ENCODE data around the gene CD300LG.
"Not testable (repeated sequence)": the region's sequence is repeated elsewhere in the genome, so short reads cannot be mapped to it uniquely, and the experiment has no call there.

CD300LG gene

DNA sequence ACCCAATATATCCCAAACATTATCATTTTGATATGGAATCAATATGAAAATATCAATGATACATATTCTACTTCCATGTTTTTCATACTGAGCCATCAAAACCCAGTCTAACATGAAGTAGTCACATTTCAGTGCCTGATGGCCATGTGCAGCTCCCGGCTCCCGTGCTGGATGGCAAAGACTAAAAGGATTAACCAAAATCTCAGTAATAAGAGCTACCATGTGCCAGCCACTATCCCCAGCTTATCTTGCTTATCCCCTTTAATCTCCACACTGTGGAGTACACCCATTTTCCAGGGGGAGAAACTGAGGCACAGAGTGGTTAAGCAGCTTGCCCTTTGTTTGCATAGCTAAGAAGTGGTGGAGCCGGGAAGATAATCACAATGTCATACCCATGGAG is 9.2 kb downstream of the CD300LG start:
- no peak for FAIRE-seq

DNA sequence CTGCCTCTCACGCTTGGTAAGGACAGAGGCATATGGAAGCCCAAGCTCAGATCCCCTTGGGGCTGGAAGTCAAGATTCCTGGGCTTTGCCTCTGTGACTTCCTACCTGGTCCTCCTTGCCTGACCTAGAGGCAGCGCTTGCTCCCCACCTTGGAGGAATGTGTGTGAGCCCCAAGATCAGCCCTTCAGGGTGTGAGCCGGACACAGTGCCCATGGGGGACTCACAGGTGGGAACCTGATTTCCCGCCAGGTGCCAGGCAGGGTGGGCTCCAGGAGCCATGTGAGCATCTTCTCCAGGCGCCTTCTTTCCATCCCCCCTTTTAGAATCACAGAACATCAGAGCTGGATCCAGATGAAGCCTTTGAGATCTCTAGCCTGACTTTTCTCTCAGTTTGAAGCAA is 10.2 kb downstream of the CD300LG start:
- no peak for FAIRE-seq

DNA sequence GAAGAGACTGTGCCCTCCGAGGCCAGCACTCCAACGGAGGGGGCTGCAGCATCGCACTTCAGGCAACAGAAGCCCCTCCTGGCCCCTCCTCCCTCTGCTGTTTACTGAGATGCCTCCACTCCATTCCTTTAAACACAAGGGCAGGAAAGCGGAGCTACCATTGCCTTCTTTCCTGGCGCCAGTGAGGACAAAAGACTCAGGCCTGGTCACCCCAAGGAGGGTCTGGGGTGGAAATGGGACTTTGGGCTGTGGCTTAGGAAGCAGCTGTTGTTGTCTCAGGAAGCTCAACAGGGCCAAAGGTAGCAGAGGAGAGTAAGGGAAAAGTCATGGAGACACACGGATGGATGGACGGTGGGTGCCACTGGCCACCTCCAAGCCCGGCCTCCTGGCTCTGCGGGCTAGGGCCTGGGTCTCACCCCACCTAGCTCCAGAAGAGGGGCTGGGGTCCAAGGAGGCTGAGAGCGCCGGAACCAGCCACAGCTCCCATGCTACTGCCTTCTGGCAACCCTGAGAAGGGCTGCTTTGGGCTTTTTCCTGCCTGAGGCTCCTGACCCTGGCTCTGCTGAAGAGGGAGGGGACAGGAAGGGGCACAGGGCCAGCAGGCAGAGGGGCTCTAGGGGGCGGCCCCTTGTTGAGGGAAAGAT is 11.1 kb downstream of the CD300LG start:
- FAIRE-seq, result no peak

DNA sequence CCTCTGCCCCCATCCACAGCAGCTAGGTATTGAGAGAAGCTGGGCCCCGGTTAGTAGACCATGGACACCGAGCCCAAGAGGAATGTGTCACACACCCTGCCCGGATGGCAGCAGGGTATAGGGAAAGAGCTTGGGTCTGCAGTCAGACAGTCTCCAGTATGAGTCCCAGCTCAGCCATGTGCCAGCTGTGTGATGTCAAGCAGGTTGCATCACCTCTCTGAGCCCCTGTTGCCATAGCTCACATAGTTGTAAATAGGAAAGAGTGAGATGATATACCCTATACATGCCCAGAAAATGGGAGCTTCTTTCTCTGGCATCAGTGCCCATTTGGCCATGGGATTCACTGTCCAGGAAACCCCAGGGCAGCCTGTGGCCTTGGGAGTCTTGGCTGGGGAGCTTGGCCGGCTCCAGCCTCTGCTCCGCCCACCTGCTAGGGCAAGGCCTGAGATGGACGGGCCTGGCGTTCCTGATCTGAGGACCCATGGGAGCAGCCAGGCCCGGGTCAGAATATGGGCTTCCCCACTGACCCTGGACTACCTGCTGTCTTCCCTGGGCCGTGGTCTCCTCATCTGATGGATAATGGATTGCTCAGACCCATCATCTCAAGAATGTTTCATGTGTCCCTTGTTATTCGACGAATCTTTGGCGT is 13.2 kb downstream of the CD300LG start:
- no peak for FAIRE-seq

DNA sequence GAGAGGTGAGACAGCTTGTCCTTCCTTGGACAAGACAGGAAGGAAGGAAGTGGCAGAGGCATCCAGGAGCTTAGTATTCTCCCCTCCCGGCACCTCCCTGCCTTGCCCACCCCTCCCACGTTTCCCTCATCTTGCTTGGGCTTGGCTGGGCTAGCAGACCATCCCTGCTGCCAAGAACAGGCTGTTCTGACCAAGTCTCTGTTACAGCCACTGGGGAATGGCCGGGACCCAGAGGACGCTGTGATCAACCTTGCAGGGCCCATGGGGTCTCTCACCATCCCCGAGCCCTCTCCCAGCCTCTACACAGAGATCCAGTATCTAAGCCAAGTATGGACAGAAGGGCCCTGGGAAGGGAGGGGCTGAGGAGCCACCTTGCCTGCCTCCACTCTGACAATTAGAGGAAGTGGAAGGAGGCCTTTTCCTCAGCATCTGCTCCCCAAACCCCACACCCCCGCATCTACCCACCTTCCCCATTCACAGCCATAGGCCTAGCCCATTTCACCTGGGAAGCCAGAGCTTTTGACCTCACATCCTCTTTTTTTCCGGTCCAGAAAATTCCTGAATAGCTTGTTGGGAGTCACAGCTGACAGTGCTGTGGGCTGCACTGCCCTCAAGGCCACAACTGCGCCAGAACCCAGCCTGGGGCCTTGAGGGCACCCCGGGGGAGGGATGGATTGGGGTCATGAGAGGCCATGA is 14.1 kb downstream of the CD300LG start:
- no peak for FAIRE-seq

DNA sequence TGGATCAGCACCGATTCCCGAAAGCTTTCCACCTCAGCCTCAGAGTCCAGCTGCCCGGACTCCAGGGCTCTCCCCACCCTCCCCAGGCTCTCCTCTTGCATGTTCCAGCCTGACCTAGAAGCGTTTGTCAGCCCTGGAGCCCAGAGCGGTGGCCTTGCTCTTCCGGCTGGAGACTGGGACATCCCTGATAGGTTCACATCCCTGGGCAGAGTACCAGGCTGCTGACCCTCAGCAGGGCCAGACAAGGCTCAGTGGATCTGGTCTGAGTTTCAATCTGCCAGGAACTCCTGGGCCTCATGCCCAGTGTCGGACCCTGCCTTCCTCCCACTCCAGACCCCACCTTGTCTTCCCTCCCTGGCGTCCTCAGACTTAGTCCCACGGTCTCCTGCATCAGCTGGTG is 15.0 kb downstream of the CD300LG start:
- no peak for FAIRE-seq

DNA sequence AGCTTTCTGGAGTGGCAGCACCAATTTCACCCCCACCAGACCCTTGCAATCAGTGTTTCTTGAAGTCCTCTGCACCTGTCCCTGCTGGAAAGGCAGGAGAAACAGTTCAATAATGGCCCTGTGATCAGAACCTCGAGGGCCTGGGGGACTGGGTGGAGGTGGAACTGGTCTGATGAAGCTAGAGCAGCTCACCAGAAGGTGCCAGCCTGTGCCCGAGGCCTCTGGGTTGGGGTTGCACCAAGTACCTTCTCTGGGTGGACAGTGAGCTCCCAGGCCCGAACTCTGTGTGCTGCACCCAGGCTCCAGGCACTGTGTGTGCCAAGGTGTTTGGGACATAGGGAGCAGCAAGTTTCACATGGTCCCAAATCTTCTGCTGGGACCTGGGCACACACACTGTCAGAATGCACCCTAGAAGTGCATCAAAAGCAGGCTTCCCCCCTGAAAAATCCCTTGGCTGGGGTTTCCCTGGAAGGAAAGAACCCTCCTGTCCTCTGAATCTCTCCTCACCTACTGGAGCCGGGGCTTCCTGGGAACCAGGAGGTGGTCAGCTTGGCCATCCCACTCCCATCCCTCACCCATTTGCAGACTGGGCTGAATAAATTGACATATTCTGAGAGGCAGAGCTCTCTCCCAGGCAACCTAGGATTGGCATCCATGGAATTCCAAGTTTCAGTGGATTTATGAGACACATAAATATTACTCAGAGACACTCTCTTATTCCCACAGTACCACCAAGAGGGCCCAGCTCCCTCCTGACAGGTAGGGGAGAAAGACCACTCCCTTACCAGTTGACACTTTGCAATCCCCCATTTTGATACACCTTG is 17.4 kb downstream of the CD300LG start:
- FAIRE-seq, result no peak

DNA sequence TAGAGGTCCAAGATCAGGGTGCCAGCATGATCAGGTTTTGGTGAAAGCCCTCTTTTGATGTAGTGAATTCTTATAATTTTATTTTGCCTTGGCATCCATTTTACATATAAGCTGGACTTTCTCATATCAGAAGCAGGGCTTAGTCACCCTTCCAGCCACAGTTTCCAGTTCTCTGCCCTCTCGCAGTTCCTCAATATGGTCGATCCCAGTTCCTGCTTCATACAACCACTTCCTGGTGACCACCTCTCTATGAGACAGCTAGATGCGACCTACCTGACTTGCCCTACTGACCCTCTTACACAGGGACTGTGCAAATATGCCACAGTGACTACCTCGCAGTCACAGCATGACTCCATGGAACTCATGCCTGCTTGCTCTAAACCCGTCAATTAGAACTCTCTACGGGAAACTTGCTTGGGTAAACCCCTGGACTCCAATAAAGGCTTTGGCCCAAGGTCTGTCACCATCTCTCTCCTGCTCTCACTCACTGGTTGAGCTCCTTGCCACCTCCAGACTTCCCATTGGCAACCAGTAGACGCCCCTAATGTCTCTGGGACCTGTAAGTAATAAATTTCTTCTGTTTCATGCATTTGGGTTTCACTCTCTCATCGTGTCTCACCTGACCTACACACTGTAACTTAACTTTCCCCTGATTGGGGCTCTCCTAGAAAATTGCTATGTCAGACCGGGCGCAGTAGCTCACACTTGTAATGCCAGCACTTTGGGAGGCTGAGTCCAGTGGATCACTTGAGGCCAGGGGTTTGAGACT is 21.4 kb downstream of the CD300LG start:
- no peak for FAIRE-seq

DNA sequence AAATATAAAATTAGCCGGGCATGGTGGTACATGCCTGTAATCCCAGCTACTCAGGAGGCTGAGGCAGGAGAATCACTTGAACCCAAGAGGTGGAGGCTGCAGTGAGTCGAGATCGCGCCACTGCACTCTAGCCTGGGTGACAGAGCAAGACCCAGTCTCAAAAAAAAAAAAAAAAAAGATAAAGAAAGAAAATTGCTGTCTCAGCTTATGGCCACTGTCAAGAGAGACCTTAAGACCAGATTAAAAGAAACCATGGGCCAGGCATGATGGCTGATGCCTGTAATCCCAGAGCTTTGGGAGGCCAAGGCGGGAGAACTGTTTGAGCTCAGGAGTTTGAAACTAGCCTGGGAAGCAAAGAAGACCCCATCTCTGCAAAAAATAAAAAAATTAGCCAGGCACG is 22.1 kb downstream of the CD300LG start:
- not testable (repeated sequence) for FAIRE-seq

DNA sequence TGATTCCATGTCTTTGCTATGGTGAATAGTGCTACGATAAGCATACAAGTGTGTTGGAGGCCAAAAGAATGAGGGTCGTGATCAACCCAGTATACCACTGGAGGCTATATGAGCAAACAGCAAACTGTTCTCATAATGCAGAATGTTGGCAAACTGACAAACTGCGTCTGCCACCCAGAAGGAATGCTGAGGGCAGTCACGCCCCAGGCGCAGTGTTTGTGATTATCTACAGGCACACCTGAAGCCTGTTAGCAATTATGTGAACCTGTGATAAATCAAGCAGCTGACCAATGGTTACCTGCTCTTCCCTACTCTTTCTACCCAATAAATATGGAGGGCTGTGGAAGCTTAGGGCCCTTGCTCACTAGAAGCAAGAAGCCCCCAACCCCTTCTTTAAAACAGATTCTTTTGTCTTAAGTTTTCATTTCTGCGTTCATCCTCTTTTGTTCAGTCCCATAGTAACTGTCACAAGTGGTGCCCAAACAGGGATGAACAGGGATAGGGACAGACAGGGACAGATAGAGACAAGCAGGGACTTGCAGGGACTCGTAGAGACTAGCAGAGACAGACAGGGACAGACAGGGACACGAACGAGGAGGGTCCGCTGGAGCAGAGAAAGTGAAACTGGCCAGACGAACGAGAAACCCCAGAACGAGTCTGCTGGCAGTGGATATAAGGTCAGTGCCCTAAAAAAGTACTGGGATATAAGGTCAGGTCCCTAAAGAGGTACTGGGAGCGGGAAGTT is 25.1 kb downstream of the CD300LG start:
- FAIRE-seq, result no peak

DNA sequence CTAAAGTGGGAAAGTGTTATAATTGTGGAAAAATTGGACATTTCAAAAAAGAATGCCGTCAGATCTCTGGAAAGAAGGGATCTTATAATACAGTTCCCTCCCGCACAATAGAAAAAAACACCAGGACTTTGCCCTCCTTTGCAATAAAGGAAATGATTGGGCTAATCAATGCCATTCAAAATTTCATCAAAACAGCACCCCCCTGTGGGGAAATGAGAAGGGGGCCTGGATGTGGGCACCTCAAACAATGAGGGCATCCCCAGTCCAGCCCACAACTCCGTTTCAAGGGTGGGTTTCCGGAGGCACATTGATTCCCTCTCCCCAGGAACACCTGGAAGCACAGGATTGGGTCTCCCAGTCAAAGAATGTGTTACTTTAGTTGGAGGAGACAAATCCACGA is 26.1 kb downstream of the CD300LG start:
- no peak for FAIRE-seq

DNA sequence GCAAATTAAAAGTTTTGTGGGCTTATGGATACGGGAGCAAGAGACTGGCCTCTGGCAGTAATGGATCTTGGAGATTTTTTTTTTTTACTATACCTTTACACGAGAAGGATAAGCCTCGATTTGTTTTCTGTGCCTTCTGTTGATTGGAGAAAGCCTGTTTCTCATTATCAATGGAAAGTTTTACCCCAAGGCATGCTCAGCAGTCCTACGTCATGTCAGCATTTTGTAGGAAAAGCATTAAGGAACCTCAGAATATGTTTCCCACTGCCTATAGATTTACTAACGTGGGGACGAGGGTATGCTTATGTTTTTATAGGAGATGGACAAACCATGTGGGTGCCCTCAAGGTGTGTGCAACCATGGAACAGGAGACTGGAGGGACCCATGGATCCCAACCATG is 26.8 kb downstream of the CD300LG start:
- no peak for FAIRE-seq

DNA sequence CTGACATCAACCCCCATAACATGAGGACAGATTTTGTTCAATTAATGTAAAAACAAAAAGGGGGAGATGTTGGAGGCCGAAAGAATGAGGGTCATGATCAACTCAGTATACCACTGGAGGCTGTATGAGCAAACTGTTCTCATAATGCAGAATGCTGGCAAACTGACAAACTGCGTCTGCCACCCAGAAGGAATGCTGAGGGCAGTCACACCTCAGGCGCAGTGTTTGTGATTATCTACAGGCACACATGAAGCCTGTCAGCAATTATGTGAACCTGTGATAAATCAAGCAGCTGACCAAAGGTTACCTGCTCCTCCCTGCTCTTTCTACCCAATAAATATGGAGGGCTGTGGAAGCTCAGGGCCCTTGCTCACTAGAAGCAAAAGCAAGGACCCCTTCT is 27.3 kb downstream of the CD300LG start:
- no peak for FAIRE-seq

DNA sequence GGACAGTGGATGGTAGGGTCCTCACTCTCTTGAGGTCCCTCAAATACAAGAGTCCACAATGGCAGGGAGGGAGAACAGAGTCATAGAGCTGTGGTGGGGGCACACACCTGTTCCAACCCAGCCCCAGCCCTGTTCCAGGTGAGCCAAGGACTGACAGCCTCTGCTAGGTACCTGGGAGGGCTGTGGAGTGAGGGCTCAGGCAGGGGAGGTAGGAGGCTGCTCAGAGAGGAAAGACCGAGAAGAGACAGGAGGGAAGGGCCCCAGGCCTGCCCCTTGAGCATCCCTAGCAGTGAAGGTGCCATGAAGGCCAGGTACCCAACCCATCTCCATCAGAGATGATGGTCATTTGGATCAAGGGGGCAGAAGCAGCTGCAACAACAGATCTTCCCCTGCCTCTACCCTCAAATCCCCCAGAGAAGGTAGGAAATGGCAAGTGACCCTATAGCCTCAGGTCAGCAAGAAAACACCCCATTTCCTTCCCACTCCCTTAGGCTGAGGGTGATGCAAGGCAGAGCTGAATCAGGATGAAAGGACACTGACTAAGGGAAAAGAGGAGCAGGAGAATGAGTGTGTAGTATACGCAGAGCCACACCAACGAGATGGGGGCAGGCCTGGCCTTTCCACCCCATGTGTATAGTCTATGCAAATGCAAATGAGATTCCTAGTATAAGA is 28.6 kb downstream of the CD300LG start:
- FAIRE-seq, result no peak

DNA sequence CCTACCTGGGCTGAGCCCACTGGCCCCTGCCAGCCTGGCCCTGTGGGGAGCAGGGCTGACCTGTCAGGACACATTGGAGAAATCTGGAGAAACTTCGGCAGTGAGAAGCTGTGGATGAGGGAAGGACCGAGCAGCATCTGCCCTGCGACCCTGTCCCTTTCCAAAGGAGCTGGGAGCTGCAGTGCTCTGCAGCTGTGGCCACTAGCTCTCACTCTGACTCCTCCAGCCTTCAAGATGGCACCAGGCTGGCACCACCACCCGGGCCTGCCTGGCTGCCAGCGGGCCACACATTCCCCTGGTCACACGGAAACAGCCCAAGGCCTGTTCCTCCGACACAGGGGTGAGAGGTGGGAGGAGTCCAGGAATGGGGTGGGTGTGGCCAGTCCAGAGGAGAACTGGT is 30.1 kb downstream of the CD300LG start:
- no peak for FAIRE-seq

DNA sequence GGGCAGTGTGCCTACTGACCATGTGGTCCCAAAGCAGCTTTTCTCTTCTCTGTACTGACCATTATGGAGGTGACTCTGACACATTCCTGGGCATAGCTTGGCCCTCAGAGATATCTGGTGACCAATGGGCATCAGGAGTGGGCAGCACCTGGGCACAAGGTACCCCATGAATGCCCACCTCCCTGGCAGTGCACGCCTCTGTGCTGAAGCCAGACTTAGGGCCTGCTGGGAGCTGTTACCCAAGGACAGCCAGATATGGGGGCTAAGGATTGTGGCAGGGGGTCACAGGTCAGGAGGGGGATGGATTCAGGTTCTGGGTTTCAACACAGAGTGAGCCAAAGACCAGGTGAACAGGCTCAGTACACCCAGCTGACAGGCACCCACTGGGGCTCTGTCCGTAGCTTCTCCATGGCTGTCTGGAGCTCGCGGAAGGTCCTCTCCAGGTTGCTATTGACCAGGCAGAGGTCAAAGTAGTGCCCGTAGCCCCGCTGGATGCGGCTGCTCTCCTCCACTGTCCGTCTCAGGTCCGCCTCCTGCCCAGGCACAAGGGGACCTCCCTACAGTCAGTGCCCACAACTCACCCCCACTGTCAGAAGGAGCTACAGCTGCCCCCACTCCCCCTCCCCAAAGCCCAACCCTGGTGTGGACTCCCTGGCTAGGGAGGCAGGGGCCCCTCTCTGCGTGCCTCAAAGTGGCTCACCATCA is 30.6 kb downstream of the CD300LG start:
- FAIRE-seq, result no peak

DNA sequence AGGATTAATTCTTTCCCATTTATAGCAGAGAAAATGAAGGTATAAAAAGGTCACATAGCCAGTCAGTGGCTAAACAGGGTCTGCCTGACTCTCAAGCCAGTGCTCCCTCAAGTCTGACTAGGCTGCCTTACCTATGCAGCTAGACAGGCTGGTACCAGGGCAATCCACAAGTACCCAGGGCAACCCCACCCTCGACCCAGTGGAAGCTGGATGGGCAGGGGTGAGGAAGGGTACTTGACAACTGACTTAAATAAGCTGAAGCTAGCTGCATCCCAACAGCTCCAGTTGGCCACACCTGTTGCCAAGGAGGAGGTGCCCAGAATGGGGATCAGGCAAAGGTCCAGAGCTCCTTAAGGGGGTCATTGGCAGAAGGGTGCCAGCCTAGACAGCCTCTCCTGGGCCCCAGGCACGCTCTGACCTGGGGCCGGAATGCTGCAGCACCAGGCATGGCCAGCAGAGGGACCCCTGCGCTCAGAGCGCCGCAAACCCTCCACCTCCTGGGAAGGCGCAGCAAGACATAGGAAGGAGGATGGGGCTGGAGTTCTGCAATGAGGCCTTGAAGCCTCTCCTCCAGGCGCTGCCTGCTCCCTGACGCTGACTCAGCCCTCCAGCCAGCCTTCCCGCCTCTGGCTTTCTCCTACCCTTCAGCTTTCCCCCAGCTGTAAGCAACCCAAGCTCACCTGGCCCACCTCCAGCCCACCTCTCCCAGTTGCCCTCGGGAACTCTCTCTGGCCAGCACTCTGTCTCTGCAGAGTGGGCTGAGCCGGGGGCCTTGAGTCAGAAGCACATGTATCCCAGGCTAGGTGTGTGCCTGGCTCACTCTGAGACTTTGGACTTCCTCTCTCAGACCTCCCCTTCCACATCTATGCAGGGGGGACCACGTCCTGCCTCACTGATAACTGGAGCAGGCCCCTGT is 31.5 kb downstream of the CD300LG start:
- no peak for FAIRE-seq

DNA sequence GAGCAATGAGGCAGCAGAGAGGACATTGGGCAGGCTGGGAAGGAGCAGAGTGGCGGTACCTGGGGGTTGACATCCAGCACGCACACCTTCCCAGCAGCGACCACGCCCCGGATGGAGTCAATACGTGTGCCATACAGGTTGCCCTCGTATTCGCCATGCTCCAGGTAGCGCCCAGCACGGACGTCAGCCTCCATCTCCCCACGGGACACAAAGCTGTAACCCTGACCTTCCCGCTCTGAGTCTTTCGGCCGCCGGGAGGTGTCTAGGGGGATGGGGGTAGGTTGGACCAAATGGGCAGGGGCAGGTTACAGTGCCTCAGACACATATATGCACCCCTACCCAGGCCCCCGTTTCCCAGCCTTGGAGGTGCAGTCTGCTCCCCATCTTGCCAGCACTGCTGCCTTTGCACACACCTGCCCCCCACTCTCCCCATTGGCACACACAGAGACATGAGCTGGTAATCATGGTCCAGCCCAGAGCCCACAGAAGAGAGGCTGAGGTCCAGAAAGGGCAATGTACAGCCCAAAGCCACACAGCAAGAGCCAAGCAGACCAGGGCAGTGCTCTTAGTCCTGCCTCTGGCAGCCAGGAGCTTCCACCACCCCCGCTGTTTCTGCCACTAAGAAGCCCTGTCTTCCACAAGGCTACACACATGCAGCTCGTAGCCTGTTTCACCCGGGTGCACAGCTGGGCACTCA is 32.9 kb downstream of the CD300LG start:
- no peak for FAIRE-seq
